NB4 (cell line): ENCODE results near the gene RAB1B.

ENCODE experiments used
- MYC ChIP-seq: IDR thresholded peaks from 2 replicates; pipeline ENCODE4 v1.6.1; 2011; ENCODE audit warnings: low read depth, low read length
- POLR2A ChIP-seq: IDR thresholded peaks from 2 replicates; pipeline ENCODE4 v1.6.1; 2011; ENCODE audit warnings: mild to moderate bottlenecking; ENCODE audit not compliant: insufficient read length; ENCODE audit errors: extremely low read depth
- TF ChIP-seq, protein P1 (sequence below): IDR thresholded peaks from one replicate; pipeline ENCODE4 v1.5.1; 2012; ENCODE audit warnings: low read depth, low read length

DNA sequence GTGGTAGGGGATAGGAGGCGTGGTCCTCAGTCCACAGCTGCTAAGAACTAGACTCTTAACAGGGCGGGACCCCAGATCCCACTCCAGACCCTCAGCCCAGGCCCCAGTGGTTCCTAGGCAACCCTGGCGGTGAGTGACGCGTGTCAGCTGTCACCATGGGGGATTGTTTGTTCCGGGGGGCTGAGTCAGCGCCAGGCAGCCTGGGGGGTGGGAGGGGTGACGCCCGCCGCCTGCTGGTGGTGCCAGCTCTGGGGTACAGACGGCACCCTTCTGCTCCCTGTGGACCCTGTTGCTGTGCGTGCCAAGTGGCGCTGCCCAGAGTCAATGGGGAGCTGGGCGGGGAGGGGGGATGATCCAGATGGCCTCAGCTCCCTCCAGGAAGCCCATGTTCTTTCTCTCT lies 12.0 kb downstream of the RAB1B start:
- TF ChIP-seq, protein P1, sequence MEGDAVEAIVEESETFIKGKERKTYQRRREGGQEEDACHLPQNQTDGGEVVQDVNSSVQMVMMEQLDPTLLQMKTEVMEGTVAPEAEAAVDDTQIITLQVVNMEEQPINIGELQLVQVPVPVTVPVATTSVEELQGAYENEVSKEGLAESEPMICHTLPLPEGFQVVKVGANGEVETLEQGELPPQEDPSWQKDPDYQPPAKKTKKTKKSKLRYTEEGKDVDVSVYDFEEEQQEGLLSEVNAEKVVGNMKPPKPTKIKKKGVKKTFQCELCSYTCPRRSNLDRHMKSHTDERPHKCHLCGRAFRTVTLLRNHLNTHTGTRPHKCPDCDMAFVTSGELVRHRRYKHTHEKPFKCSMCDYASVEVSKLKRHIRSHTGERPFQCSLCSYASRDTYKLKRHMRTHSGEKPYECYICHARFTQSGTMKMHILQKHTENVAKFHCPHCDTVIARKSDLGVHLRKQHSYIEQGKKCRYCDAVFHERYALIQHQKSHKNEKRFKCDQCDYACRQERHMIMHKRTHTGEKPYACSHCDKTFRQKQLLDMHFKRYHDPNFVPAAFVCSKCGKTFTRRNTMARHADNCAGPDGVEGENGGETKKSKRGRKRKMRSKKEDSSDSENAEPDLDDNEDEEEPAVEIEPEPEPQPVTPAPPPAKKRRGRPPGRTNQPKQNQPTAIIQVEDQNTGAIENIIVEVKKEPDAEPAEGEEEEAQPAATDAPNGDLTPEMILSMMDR = no peak
- no peak for TF ChIP-seq POLR2A
- no peak for TF ChIP-seq MYC
